BLaER1 treated with 17β-estradiol and CSF1 and Interleukin-3, amounts not matched to agents 10 nM and 100 nM (cell line): ENCODE data around the gene KCNH3.
"Not testable (repeated sequence)": the region's sequence is repeated elsewhere in the genome, so short reads cannot be mapped to it uniquely, and the experiment has no call there.

Experiments
- H3K27ac ChIP-seq, 11 experiments: shearing (Covaris generic); formaldehyde crosslinking; 2 replicates each; pipeline ENCODE4 v1.8.1; 2022
- H3K27me3 ChIP-seq, 11 experiments: shearing (Covaris generic); formaldehyde crosslinking; 2 replicates each; pipeline ENCODE4 v1.8.1; 2022
- H3K36me3 ChIP-seq, 11 experiments: shearing (Covaris generic); formaldehyde crosslinking; 2 replicates each; pipeline ENCODE4 v1.8.1; 2022
- H3K4me1 ChIP-seq, 10 experiments: shearing (Covaris generic); formaldehyde crosslinking; 2 replicates each; pipeline ENCODE4 v1.8.1; 2022
- H3K4me2 ChIP-seq, 11 experiments: shearing (Covaris generic); formaldehyde crosslinking; 2 replicates each; pipeline ENCODE4 v1.8.1; 2022
- H3K4me3 ChIP-seq, 10 experiments: shearing (Covaris generic); formaldehyde crosslinking; 2 replicates each; pipeline ENCODE4 v1.8.1; 2022
- H3K9ac ChIP-seq, 11 experiments: shearing (Covaris generic); formaldehyde crosslinking; 2 replicates each; pipeline ENCODE4 v1.8.1; 2022
- H3K9me3 ChIP-seq, 11 experiments: shearing (Covaris generic); formaldehyde crosslinking; replicated peaks in 1 of 11; 2 replicates each; pipeline ENCODE4 v1.8.1; 2022
- H4K20me1 ChIP-seq, 11 experiments: shearing (Covaris generic); formaldehyde crosslinking; 2 replicates each; pipeline ENCODE4 v1.8.1; 2022
- Cebpa-rat ChIP-seq, 11 experiments: shearing (Covaris generic); IDR thresholded peaks; 2 replicates each; pipeline ENCODE4 v1.8.1; 2022

The KCNH3 gene

DNA sequence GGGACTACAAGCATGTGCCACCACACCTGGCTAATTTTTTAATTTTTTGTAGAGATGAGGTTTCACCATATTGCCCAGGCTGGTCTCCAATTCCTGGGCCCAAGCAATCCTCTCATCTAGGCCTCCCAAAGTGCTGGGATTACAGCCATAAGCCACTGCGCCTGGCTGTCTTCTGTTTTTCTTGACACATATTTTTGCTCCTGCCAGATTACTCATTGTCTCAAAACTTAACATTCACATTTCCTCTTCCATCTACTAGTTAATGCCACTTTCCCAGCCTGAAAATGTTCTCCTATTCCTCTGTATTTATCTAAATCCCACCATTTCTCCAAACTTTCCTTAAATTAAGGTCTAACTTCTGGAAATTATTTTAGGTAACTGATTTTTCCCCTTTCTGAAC is 36.2 kb upstream of the KCNH3 start:
- Histone ChIP-seq H3K4me3 (no peak overlapping the region), H4K20me1 (no peaks in the 10 kb centered on the region), H3K27me3 (no peaks in the 10 kb centered on the region), H3K9ac (no peak overlapping the region), H3K4me2 (no peak overlapping the region), H3K36me3 (peaks cover 53 to 93% (median 74%) of the 10 kb centered on the region in 11 experiments), H3K27ac (no peak overlapping the region), H3K4me1 (peaks cover 0 to 8% (median 0%) of the 10 kb centered on the region in 10 experiments; a peak in 6 of 20 replicates), H3K9me3 (no peaks in the 10 kb centered on the region)
- no peak for TF ChIP-seq Cebpa-rat (IDR thresholded peaks at IDR 0.05)

DNA sequence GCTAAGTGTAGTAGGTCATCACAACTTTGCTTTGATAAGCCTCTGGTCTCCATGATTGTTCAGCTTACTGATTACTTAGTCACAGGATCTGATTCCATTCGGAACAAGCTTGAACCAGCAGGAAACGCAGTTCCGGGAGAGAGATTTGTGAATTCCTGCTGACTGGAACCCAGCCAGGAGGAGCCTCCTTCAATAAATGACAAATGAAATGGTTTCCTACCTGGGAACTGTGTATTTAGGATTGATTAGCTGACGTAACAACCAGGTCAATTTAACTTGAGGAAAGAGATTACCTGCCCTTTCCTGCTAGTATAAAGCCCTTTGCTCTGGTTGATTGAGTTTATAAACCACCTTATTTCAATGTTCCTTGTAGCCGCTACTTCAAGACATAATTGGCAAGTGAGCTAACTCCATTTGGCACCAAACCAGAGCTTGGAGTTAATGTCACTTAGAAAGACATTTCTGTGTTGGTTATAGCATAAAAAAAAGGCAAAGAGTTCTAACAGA is 35.1 kb upstream of the KCNH3 start:
- Histone ChIP-seq H3K9me3 (no peaks in the 10 kb centered on the region), H3K9ac (no peak overlapping the region), H3K4me3 (no peak overlapping the region), H3K27ac (no peak overlapping the region), H3K4me1 (peaks cover 0 to 8% (median 0%) of the 10 kb centered on the region in 10 experiments; a peak in 6 of 20 replicates), H3K36me3 (peaks cover 57 to 97% (median 74%) of the 10 kb centered on the region in 11 experiments), H3K27me3 (no peaks in the 10 kb centered on the region), H4K20me1 (no peaks in the 10 kb centered on the region), H3K4me2 (no peak overlapping the region)
- TF ChIP-seq Cebpa-rat (IDR thresholded peaks at IDR 0.05) = no peak

GRCh38 chr12:49505672-49506071 is 33.2 kb upstream of the KCNH3 start:
- no peak overlapping the region for H3K9ac ChIP-seq
- no peaks in the 10 kb centered on the region for H4K20me1 ChIP-seq
- no peaks in the 10 kb centered on the region for H3K9me3 ChIP-seq
- H3K36me3 ChIP-seq = peaks cover 40 to 79% (median 61%) of the 10 kb centered on the region in 11 experiments
- no peak overlapping the region for H3K27ac ChIP-seq
- H3K27me3 ChIP-seq = no peaks in the 10 kb centered on the region
- TF ChIP-seq Cebpa-rat (IDR thresholded peaks at IDR 0.05) = no peak
- H3K4me2 ChIP-seq = no peak overlapping the region
- H3K4me1 ChIP-seq = peaks cover 7 to 17% (median 11%) of the 10 kb centered on the region in 10 experiments
- no peak overlapping the region for H3K4me3 ChIP-seq

- H3K36me3 ChIP-seq = peaks cover 26 to 64% (median 47%) of the 10 kb centered on the region in 11 experiments
- H3K4me3 ChIP-seq = no peak overlapping the region
- no peak overlapping the region for H3K4me2 ChIP-seq
- no peaks in the 10 kb centered on the region for H3K9me3 ChIP-seq
- no peaks in the 10 kb centered on the region for H3K27me3 ChIP-seq
- H3K9ac ChIP-seq = no peak overlapping the region
- no peak for TF ChIP-seq Cebpa-rat (IDR thresholded peaks at IDR 0.05)
- no peaks in the 10 kb centered on the region; a peak in 1 of 22 replicates for H4K20me1 ChIP-seq
- H3K27ac ChIP-seq = no peak overlapping the region
- peaks cover 15 to 18% (median 17%) of the 10 kb centered on the region in 10 experiments for H3K4me1 ChIP-seq
These were observed 31.7 kb upstream of the KCNH3 start for GRCh38 chr12:49507139-49507538.

DNA sequence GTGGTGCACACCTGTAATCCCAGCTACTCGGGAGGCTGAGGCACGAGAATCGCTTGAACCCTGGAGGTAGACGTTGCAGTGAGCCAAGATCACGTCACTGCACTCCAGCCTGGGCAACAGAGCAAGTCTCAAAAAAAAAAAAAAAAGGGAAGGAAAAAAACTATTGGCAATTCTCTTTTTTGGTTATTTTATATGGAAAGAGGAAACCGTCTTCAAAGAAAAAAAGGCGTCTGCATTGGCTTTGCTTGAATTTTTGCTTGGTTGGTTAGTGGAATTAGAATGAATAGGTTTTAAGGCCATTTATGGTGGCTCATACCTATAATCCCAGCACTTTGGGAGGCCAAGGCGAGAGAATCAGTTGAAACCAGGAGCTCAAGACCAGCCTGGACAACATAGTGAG is 29.1 kb upstream of the KCNH3 start:
- not testable (repeated sequence) for H3K27me3 ChIP-seq, H3K9me3 ChIP-seq, H3K4me3 ChIP-seq, H3K27ac ChIP-seq, H4K20me1 ChIP-seq, H3K9ac ChIP-seq
- Histone ChIP-seq H3K4me2 (peak overlapping the region in 4 of 11 experiments; percentile 58 to 77 (median 60); a peak in 4 of 22 replicates), H3K4me1 (peaks cover 16 to 22% (median 17%) of the 10 kb centered on the region in 10 experiments), H3K36me3 (peaks cover 15 to 39% (median 26%) of the 10 kb centered on the region in 11 experiments)

DNA sequence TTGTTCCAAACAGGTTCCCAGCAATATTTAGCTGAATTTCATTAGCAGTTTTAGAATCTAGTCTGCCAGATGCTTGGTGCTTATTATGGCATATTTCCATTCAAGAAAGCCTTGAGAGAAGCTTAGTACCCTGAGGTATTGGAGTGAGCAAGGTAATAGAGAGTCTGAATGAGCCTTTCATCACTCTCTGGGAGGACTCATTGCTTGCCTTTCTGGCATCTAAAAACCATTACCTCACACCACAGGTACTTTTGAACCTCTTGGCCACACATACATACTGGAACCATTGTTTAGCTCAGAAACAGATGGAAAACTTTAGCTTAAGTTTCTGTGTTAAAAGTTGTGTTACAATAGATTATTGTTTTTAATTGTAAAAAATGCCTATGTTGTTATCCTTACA is 27.4 kb upstream of the KCNH3 start:
- peak overlapping the region in 7 of 11 experiments; percentile 58 to 82 (median 67); a peak in 13 of 22 replicates for H3K4me2 ChIP-seq
- H3K36me3 ChIP-seq = peaks cover 6 to 25% (median 14%) of the 10 kb centered on the region in 11 experiments
- H3K27ac ChIP-seq = no peak overlapping the region
- H3K9ac ChIP-seq = no peak overlapping the region
- no peaks in the 10 kb centered on the region for H3K9me3 ChIP-seq
- H3K4me1 ChIP-seq = peaks cover 17 to 33% (median 27%) of the 10 kb centered on the region in 10 experiments
- H3K4me3 ChIP-seq = no peak overlapping the region
- no peaks in the 10 kb centered on the region for H3K27me3 ChIP-seq
- no peaks in the 10 kb centered on the region; a peak in 1 of 22 replicates for H4K20me1 ChIP-seq
- no peak for TF ChIP-seq Cebpa-rat (IDR thresholded peaks at IDR 0.05)

DNA sequence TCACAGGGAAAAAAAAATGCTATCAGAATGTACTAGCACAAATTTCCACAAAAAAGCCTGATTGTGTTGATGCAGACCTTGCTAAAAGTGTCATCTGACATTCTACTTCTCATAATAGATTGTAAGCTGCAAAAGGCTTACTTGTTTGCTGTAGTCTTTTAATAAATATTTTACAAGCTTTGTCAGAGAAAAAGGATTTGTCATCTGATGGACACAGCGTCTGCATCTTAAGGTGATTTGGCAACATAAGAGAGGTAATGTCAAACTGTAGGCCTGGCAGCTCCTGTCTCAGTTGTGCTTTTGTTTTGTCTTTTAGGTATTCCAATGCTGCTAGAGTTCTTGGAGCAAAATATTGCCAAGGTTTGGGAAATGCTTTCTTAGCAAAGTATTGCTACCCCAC is 26.3 kb upstream of the KCNH3 start:
- no peak for TF ChIP-seq Cebpa-rat (IDR thresholded peaks at IDR 0.05)
- Histone ChIP-seq H3K4me3 (no peak overlapping the region), H3K9me3 (no peaks in the 10 kb centered on the region), H3K27me3 (no peaks in the 10 kb centered on the region), H3K4me1 (peaks cover 17 to 33% (median 27%) of the 10 kb centered on the region in 10 experiments), H4K20me1 (no peaks in the 10 kb centered on the region; a peak in 1 of 22 replicates), H3K36me3 (peaks cover 6 to 25% (median 12%) of the 10 kb centered on the region in 11 experiments; a peak in 13 of 22 replicates), H3K27ac (no peak overlapping the region), H3K9ac (no peak overlapping the region), H3K4me2 (no peak overlapping the region)

DNA sequence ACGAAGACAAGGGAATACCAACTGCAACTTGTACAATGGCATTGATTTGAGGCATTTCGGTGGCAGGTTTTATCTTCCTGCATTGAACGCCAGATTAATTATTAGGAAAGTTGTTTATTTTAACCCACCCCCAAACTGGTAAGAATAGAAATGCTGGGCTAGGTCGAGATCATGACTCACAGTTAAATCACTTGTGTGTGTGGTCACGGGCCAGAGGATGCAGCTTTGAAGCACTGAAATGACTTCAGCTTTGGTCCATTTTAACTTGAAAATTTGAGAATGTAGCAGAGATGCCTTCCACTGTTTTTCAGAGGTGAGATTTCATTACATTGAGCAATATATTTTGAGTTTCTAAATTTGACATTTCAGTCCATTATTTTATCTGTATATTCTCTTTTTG is 23.6 kb upstream of the KCNH3 start:
- Histone ChIP-seq H3K9me3 (no peaks in the 10 kb centered on the region), H3K9ac (peak overlapping the region in 1 of 11 experiments; percentile 39; a peak in 1 of 22 replicates), H3K27me3 (no peaks in the 10 kb centered on the region), H3K27ac (peak overlapping the region in 1 of 11 experiments; percentile 21; a peak in 2 of 22 replicates), H3K4me2 (peak overlapping the region in 9 of 11 experiments; percentile 9 to 55 (median 26); a peak in 12 of 22 replicates), H3K4me3 (no peak overlapping the region), H3K36me3 (peaks cover 4 to 36% (median 14%) of the 10 kb centered on the region in 11 experiments; a peak in 13 of 22 replicates), H3K4me1 (peaks cover 12 to 25% (median 21%) of the 10 kb centered on the region in 10 experiments), H4K20me1 (no peaks in the 10 kb centered on the region; a peak in 1 of 22 replicates)
- TF ChIP-seq Cebpa-rat (IDR thresholded peaks at IDR 0.05) = no peak

DNA sequence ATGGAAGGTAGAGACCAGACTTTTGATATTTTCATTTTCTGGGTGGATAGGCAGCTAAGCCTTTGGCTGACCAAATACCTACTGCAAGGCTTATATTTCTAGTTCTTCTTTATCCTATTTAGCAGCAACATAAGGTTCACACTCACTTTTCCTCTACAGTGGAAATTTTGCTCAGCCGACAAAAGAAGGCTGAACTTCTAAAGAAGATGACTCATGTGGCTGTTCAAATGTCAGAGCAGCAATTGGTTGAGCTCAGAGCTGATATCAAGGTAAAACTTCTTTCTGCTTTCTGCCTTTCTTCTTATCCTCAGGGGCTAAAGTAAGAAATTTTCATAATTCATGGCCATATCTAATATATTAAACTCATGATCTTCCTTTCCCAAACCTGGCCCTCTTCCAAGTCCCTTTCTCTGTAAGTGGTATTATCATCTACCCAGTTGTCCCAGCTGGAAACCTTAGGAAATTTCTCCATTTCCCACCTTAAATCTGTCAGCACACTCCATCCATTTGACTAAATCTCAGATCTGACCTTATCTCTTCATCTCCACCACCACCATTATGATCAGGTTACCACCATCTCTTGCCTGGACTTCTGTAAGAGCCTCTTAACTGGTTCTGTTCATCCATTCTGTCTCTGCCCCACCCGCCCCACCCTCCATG is 19.8 kb upstream of the KCNH3 start:
- H3K9me3 ChIP-seq = no peaks in the 10 kb centered on the region
- no peak overlapping the region for H3K4me2 ChIP-seq
- no peaks in the 10 kb centered on the region for H3K27me3 ChIP-seq
- H3K4me3 ChIP-seq = no peak overlapping the region
- no peak for TF ChIP-seq Cebpa-rat (IDR thresholded peaks at IDR 0.05)
- no peak overlapping the region for H3K27ac ChIP-seq
- H3K9ac ChIP-seq = no peak overlapping the region
- peaks cover 0 to 14% (median 11%) of the 10 kb centered on the region in 10 experiments; a peak in 16 of 20 replicates for H3K4me1 ChIP-seq
- peaks cover 14 to 67% (median 33%) of the 10 kb centered on the region in 11 experiments; a peak in 21 of 22 replicates for H3K36me3 ChIP-seq
- no peaks in the 10 kb centered on the region for H4K20me1 ChIP-seq
